ENCODE results near the gene MUC5AC.

The MUC5AC gene

GRCh38 chr11:1194231-1194976 is 36.7 kb downstream of the MUC5AC start:
- H3K4me3 ChIP-seq (ENCODE audit: low read depth, low read length), result no peak overlapping the region

GRCh38 chr11:1194977-1195681 is 37.4 kb downstream of the MUC5AC start:
- no peak overlapping the region for H3K4me3 ChIP-seq (ENCODE audit: low read depth, low read length)

- H3K4me3 ChIP-seq (ENCODE audit: low read depth, low read length), result no peak overlapping the region
Measured at GRCh38 chr11:1195682-1196515, 38.1 kb downstream of the MUC5AC start.

- H3K4me3 ChIP-seq (ENCODE audit: low read depth, low read length), result no peak overlapping the region
Measured at GRCh38 chr11:1196516-1197391, 39.0 kb downstream of the MUC5AC start.

DNA sequence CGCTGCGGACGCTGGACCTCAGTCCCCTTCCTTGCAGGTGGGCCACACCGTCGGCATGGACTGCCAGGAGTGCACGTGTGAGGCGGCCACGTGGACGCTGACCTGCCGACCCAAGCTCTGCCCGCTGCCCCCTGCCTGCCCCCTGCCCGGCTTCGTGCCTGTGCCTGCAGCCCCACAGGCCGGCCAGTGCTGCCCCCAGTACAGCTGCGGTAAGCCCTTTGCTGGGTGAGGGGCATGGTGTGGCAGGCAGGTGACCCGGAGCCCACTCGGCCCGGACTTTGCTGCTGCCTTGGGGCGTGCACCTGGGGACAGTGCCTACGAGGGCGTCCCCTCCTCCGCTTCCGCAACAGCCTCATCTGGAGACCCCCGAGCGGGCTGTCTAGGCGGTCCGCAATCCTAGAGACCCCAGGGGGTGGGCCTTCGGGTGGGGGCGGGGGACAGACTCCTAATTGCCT is 39.7 kb downstream of the MUC5AC start:
- H3K4me3 ChIP-seq (ENCODE audit: low read depth, low read length), result no peak overlapping the region

GRCh38 chr11:1197886-1198560 is 40.3 kb downstream of the MUC5AC start:
- no peak overlapping the region for H3K4me3 ChIP-seq (ENCODE audit: low read depth, low read length)

- H3K4me3 ChIP-seq (ENCODE audit: low read depth, low read length), result no peak overlapping the region
Measured at GRCh38 chr11:1198561-1199240, 40.9 kb downstream of the MUC5AC start.

- H3K4me3 ChIP-seq (ENCODE audit: low read depth, low read length), result no peak overlapping the region
Measured at GRCh38 chr11:1199241-1199750, 41.5 kb downstream of the MUC5AC start.

DNA sequence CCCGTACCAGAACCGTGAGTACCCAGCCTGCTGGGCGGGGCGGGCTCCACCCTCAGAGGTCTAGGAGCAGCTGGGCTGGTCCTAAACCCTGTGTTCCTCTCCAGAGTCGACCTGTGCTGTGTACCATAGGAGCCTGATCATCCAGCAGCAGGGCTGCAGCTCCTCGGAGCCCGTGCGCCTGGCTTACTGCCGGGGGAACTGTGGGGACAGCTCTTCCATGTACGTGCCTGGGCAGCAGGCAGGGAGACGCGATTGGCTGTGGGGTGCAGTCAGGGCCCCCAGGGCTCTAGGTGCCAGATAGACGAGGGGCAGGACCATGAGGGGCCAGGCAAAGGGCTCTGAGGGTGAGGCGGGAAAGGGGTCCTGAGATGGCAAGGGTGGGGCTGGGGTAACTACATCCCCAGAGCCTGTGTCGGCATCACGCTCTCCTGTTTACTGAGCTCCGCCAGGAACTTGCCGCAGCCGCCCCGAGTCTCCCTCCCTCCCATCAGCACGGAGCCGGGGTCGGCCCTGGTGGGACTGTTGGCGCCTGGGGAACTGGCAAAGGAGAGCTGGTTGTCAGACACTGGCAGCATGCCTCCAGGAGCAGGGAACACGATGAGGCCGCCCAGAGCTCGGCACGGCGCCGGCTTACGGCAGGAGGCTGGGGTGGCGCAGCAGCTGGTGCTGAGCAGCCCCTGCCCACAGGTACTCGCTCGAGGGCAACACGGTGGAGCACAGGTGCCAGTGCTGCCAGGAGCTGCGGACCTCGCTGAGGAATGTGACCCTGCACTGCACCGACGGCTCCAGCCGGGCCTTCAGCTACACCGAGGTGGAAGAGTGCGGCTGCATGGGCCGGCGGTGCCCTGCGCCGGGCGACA is 42.2 kb downstream of the MUC5AC start:
- no peak overlapping the region for H3K4me3 ChIP-seq (ENCODE audit: low read depth, low read length)

- H3K4me3 ChIP-seq (ENCODE audit: low read depth, low read length), result no peak overlapping the region
Measured at GRCh38 chr11:1200611-1201191, 42.9 kb downstream of the MUC5AC start.

GRCh38 chr11:1201395-1202153 is 43.8 kb downstream of the MUC5AC start:
- H3K4me3 ChIP-seq (ENCODE audit: low read depth, low read length), result no peak overlapping the region

DNA sequence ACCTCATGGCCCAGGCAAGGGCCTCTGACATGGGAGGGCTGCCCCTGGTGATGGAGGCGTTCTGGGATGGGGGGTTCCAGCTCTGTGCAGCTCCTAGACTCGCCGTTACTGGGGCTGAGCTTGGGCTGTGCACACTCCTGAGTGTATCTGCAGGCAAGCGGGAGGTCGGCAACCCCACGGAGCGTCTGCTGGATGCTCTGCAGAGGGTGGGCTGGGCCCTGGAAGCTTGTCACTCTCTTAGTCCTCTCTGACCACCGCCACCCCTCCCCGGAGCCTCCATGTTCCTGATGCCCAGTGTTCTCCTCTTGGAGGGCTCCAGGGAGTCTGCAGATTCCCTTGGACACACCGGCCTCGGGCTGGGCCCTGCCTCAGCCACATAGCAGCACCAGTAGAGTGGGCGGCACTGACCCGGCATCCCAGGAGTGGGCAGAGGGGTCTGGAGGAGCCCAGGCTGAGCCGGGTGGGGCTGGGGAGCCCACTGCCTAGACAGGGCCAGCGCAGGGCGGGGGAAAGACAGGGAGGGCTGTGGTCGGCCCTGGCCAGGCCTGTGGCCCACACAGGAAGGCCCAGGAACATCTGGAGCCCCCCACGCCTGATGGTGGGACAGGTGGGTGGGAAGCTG is 44.5 kb downstream of the MUC5AC start:
- no peak overlapping the region for H3K4me3 ChIP-seq (ENCODE audit: low read depth, low read length)

DNA sequence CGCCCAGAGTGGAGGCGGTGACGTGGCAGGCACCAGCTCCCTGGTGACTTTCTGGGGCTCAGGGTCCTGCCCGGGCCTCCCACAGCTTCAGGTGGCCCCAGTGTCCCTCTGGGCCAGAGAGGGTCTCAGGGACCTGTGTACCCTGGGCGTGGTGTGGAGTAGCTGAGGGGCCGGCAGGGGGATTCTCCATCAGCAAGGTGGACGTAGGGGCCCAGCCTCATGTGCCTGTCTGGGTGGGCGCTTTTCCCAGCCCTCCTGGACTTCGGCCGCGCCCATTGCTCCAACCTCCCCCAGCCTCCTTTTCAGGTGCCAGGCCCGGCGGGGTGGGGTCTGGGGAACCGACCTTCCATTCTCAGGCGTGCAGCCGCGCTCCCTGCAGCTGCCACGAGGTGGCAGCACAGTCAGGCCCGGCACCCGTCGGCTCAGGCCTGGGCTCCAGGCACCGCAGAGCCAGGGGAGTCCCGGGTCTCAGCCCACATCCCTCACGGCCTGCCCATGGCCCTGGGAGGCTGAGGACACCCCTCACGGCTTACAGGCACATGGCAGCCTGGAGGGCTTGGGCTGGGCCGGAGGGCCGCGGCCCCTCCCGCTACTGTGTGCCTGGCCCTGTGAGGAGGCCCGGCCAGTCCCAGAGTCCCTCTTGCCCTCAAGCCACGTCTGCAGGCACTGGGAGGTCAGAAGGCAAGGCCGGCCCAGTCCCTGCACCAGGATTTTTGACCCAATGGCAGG is 45.2 kb downstream of the MUC5AC start:
- no peak overlapping the region for H3K4me3 ChIP-seq (ENCODE audit: low read depth, low read length)

DNA sequence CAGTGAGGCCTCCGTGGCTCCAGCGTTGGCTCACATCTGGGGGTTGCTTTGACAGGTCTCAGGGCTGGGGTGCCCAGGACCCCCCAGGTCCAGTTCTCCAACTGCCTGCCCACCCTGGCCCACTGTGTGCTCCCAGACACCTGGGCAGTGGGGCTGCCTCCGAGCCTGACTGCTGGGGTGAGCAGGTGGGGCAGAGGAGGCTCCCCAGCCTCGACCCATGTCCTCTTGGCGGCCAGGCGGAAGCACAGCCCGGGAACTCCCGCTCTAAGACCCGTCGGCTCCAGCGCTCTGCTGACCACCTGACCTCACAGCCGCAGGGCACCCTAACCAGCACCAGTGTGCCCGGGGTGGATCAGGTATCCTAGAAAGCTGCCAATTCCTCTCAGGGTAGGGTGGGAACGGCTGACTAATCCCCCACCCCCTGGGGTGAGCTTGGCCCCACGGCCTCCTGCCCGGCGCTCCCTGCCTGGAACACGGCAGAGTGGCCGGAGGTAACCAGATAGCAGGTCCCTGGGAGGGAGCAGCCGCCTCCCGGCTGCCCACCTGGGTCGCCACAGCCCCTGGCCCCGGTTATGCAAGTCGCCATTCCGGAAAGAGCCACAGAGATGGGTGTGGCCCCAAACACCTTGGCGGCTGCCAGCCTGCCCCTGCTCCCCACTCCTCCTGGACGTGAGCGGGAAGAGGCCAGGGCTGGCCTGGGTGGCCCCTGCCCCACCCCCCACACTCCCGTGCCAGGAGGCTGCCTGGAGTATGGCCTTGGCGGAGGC is 45.9 kb downstream of the MUC5AC start:
- no peak overlapping the region for H3K4me3 ChIP-seq (ENCODE audit: low read depth, low read length)

GRCh38 chr11:1204381-1205101 is 46.8 kb downstream of the MUC5AC start:
- no peak overlapping the region for H3K4me3 ChIP-seq (ENCODE audit: low read depth, low read length)
